T-cell (primary cell): ENCODE measurements around the gene ZNF418. TPM values are rescaled to one million over a fixed set of nuclear protein-coding genes. Genes with fewer than 3 reads are reported as not detected.
A peak's percentile ranks its signal among the peaks of the same experiment; 100 is the strongest.

Experiments used
- ATAC-seq, 4 experiments: fragments of 200-7000 bp in 3 of 4; fragments of 150-1000 bp in 1 of 4; cut with Tn5 transposase; replicated peaks in 1 of 4; 1 replicate in 3 of 4; 2 replicates in 1 of 4; pipeline ENCODE4 v1.10.0; 2021; ENCODE audit warnings: moderate library complexity in 3 of 4, mild to moderate bottlenecking in 2 of 4, moderate number of reproducible peaks in 1 of 4
- CTCF ChIA-PET, 2 donors: fragments of 300-600 bp; sonication (Branson Sonifier 250); formaldehyde crosslinking; loops; one replicate each; lab custom pipeline; 2022; ENCODE audit warnings: antibody characterized with exemption in 2 of 2; lab: Charles Lee
- POLR2A ChIA-PET, 2 donors: fragments of 300-600 bp; sonication (Branson Sonifier 250); formaldehyde crosslinking; loops; one replicate each; lab custom pipeline; 2022; ENCODE audit warnings: antibody characterized with exemption in 2 of 2; lab: Charles Lee
- DNase-seq, 35 experiments: peaks; one replicate each; pipeline versions ENCODE4 v3.0.0 to v3.0.0-alpha.2; 2013 to 2023
- H3K27ac ChIP-seq: one replicate; pipeline ENCODE4 v1.5.1; 2013; ENCODE audit warnings: low read length
- H3K27me3 ChIP-seq, 2 experiments: replicated peaks in 1 of 2; 1 replicate in 1 of 2; 2 replicates in 1 of 2; pipeline versions ENCODE4 v1.6.1 to v1.7.0; 2013; ENCODE audit warnings: low read length in 1 of 2, mixed read lengths in 1 of 2; ENCODE audit not compliant: control insufficient read depth in 2 of 2, insufficient read depth in 2 of 2; ENCODE audit errors: extremely low read depth in 1 of 2
- H3K36me3 ChIP-seq, 2 donors: 1 replicate in 1 of 2; 2 replicates in 1 of 2; pipeline versions ENCODE4 v1.6.1 to v1.7.0; 2013; ENCODE audit warnings: low read length in 1 of 2; ENCODE audit not compliant: control insufficient read depth in 2 of 2, insufficient read depth in 1 of 2; ENCODE audit errors: extremely low read depth in 1 of 2
- H3K4me1 ChIP-seq, 2 experiments: 1 replicate in 1 of 2; 2 replicates in 1 of 2; pipeline versions ENCODE4 v1.6.1 to v1.7.0; 2013; ENCODE audit warnings: low read length in 2 of 2, mixed read lengths in 1 of 2; ENCODE audit not compliant: insufficient read depth in 2 of 2, control insufficient read depth in 1 of 2; ENCODE audit errors: extremely low read depth in 1 of 2
- H3K4me3 ChIP-seq, 2 donors: 1 replicate in 1 of 2; 2 replicates in 1 of 2; pipeline versions ENCODE4 v1.5.1 to v1.7.0; 2013; ENCODE audit warnings: mild to moderate bottlenecking in 2 of 2, low read length in 1 of 2, moderate library complexity in 1 of 2; ENCODE audit not compliant: control insufficient read depth in 1 of 2; ENCODE audit errors: extremely low read depth in 1 of 2
- H3K9me3 ChIP-seq: 2 replicates; pipeline ENCODE4 v1.7.0; 2013
- H3K27ac Mint-ChIP-seq, 2 donors: one replicate each; pipeline ENCODE4 v1.8.0; 2020 to 2021; ENCODE audit warnings: mild to moderate bottlenecking in 2 of 2, mixed read lengths in 2 of 2
- H3K27me3 Mint-ChIP-seq, 2 donors: one replicate each; pipeline ENCODE4 v1.8.0; 2021 to 2022; ENCODE audit warnings: mixed read lengths in 2 of 2
- H3K36me3 Mint-ChIP-seq: one replicate; pipeline ENCODE4 v1.8.0; 2021; ENCODE audit warnings: mixed read lengths
- H3K4me1 Mint-ChIP-seq, 3 donors: one replicate each; pipeline ENCODE4 v1.8.0; 2020 to 2022; ENCODE audit warnings: mixed read lengths in 3 of 3, mild to moderate bottlenecking in 1 of 3
- H3K4me3 Mint-ChIP-seq, 3 donors: one replicate each; pipeline ENCODE4 v1.8.0; 2020 to 2022; ENCODE audit warnings: mild to moderate bottlenecking in 3 of 3, mixed read lengths in 3 of 3, moderate library complexity in 3 of 3
- H3K9me3 Mint-ChIP-seq, 3 donors: one replicate each; pipeline ENCODE4 v1.8.0; 2020 to 2022; ENCODE audit warnings: mixed read lengths in 3 of 3
- WGBS: methylation state at CpG from one replicate; pipeline ENCODE4 v1.1.5; 2013; ENCODE audit warnings: missing lambda C conversion rate; ENCODE audit not compliant: insufficient coverage; 5-methylcytosine and 5-hydroxymethylcytosine counted together
- total RNA-seq, 35 experiments: library from RNA in 6 of 35; stranded (reverse) in 6 of 35; fragments of 120-200 nt in 1 of 35; gene quantifications; one replicate each; pipeline versions ENCODE4 v1.2.1 to v1.2.4 and lab custom pipeline; 2013 to 2026

The ZNF418 gene
- total RNA-seq, 5 donors from 2014 or later (not counting 1 experiment from before 2014, with no cell fraction given): 2.3 to 9.0 (median 6.3) TPM

GRCh38 chr19:57949702-57950101 is 14.5 kb upstream of the ZNF418 start:
- Mint-ChIP-seq H3K4me3 (no peak overlapping the region), H3K9me3 (peaks cover 22 to 35% (median 27%) of the 10 kb centered on the region in 3 donors)
- H3K9me3 ChIP-seq: peaks cover 3% of the 10 kb centered on the region

GRCh38 chr19:57949296-57949695 is 14.1 kb upstream of the ZNF418 start:
- H3K36me3 ChIP-seq: peaks cover 1 to 4% of the 10 kb centered on the region in 2 donors
- Mint-ChIP-seq H3K27ac (no peak overlapping the region), H3K4me3 (no peak overlapping the region), H3K9me3 (peaks cover 18 to 33% (median 27%) of the 10 kb centered on the region in 3 donors), H3K4me1 (peaks cover 19 to 26% (median 22%) of the 10 kb centered on the region in 3 donors), H3K27me3 (no peaks in the 10 kb centered on the region), H3K36me3 (peaks cover 30% of the 10 kb centered on the region)
- H3K4me3 ChIP-seq: no peak overlapping the region
- no peak overlapping the region for H3K27ac ChIP-seq
- ATAC-seq (no peak), DNase-seq (no peak)
- peaks cover 4 to 24% of the 10 kb centered on the region in 2 experiments for H3K4me1 ChIP-seq
- CTCF ChIA-PET: no interaction called here
- peaks cover 0 to 19% of the 10 kb centered on the region in 2 experiments for H3K27me3 ChIP-seq
- 94% methylated on average over 17 of the region's 24 CpGs for WGBS
- peaks cover 3% of the 10 kb centered on the region for H3K9me3 ChIP-seq
- POLR2A ChIA-PET: interaction anchor here in 1 of 2 donors (0.6 kb wide), 1 partner anchor 532 kb away, joined by 3 read pairs; no protein-coding TSS in a partner anchor

More at GRCh38 chr19:57949702-57950101, 14.5 kb upstream of the ZNF418 start:
- Mint-ChIP-seq H3K27ac (no peak overlapping the region), H3K36me3 (peaks cover 28% of the 10 kb centered on the region), H3K4me1 (peaks cover 19 to 23% (median 22%) of the 10 kb centered on the region in 3 donors), H3K27me3 (peaks cover 0 to 3% of the 10 kb centered on the region in 2 donors)
- CTCF ChIA-PET: no interaction called here
- no peak for DNase-seq
- peaks cover 4 to 24% of the 10 kb centered on the region in 2 experiments for H3K4me1 ChIP-seq
- POLR2A ChIA-PET: no interaction called here
- H3K36me3 ChIP-seq: no peaks in the 10 kb centered on the region
- 89% methylated on average over 7 of the region's 12 CpGs for WGBS
- no peak for ATAC-seq
- no peak overlapping the region for H3K4me3 ChIP-seq
- H3K27me3 ChIP-seq: peaks cover 0 to 21% of the 10 kb centered on the region in 2 experiments
- H3K27ac ChIP-seq: no peak overlapping the region

DNA sequence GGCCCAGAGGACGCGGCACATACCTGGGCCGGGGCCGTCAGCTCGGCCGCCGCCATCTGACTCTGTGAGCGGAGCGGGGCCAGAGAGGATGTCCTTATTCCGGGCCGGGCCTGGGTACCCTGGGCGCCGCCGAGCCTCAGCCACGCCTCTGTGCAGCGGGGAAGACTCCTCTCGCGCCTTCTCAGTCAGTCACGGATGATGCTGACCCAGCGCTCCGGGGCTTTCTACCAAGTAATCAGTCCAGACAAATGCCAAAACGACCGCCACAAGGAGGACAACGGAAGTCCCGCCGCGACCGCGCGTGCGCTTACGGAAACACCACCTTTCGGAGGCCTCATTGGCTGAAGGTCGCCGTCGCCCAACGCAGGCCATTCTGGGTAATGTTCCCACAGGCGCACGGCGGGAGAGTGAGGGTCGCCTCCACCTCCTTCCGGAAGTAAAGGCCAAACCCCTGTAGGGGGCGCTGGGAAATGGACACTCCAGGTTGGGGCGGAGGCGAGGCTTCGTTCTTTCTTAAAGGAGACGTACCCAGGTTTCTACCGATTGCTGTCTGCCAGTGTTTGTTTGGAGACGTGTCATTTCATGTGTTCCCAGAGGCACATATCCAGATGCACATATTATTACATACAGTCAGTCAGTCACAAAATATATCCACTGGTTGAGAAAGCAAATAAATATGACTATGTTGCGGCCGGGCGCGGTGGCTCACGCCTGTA is 12.4 kb upstream of the ZNF418 start, which contains the start of gene ZNF256:
ZNF256 (minus strand) TSS at position 288 of the 716 bp plus-strand sequence; CDS start at position 56, 232 bp downstream.
- peak within 1 kb of the TSS; percentile 87 to 92 for H3K27ac Mint-ChIP-seq
- H3K4me1 Mint-ChIP-seq: peaks cover 19 to 27% (median 22%) of the 10 kb centered on the region in 3 donors
- peaks cover 26 to 45% (median 44%) of the 10 kb centered on the region in 3 donors for H3K9me3 Mint-ChIP-seq
- WGBS: 1% methylated on average over 48 of the region's 54 CpGs
- ATAC-seq (peak; percentile 94 to 97 (median 96)), DNase-seq (peak; percentile 55 to 87 (median 71))
- peaks cover 3% of the 10 kb centered on the region for H3K9me3 ChIP-seq
- peaks cover 4 to 24% of the 10 kb centered on the region in 2 experiments for H3K4me1 ChIP-seq
- H3K36me3 ChIP-seq: peaks cover 18% of the 10 kb centered on the region in 2 donors
- H3K36me3 Mint-ChIP-seq: peaks cover 47% of the 10 kb centered on the region
- POLR2A ChIA-PET: no interaction called here
- H3K27me3 ChIP-seq: peaks cover 0 to 7% of the 10 kb centered on the region in 2 experiments
- no peaks in the 10 kb centered on the region for H3K27me3 Mint-ChIP-seq
- CTCF ChIA-PET: no interaction called here
- peak within 1 kb of the TSS; percentile 81 for H3K27ac ChIP-seq
- H3K4me3 Mint-ChIP-seq: peak within 1 kb of the TSS; percentile 92 to 96 (median 93)
- H3K4me3 ChIP-seq: peak within 1 kb of the TSS; percentile 78 to 82

DNA sequence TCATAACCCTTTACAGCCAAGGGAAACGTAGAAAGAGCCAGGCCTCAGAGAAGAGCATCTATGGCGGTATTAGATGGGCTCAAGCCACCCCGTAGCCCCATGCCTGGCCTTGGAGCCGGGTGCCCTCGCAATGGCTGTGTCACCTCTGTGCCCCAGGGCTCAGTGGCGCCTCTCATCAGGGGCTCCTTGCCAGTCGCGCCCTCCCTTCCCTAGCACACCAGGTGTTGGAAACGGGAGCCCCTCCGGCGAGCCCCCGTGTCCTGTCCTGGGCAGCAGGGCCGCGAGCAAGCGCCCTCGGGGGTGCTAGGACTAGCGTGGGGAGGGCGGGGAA is 11.9 kb upstream of the ZNF418 start:
- Mint-ChIP-seq H3K36me3 (peaks cover 52% of the 10 kb centered on the region), H3K27me3 (no peaks in the 10 kb centered on the region), H3K27ac (peak overlapping the region; percentile 1 to 87), H3K9me3 (peaks cover 27 to 50% (median 49%) of the 10 kb centered on the region in 3 donors), H3K4me1 (peaks cover 19 to 27% (median 22%) of the 10 kb centered on the region in 3 donors), H3K4me3 (peak overlapping the region; percentile 92 to 96 (median 93))
- ChIA-PET CTCF (no interaction called here), POLR2A (no interaction called here)
- peaks cover 4 to 24% of the 10 kb centered on the region in 2 experiments for H3K4me1 ChIP-seq
- WGBS: 3% methylated on average over 14 of the region's 18 CpGs
- peaks cover 22 to 23% of the 10 kb centered on the region in 2 donors for H3K36me3 ChIP-seq
- peak in 5 of 35 experiments; percentile 0 to 17 (median 1) for DNase-seq
- ATAC-seq: no peak
- peak overlapping the region; percentile 78 to 82 for H3K4me3 ChIP-seq
- peaks cover 8% of the 10 kb centered on the region for H3K9me3 ChIP-seq
- peaks cover 0 to 7% of the 10 kb centered on the region in 2 experiments for H3K27me3 ChIP-seq
- peak overlapping the region; percentile 81 for H3K27ac ChIP-seq

GRCh38 chr19:57946316-57946715 is 11.1 kb upstream of the ZNF418 start:
- peak overlapping the region; percentile 1 to 62 for H3K27ac Mint-ChIP-seq
- H3K27me3 Mint-ChIP-seq: no peaks in the 10 kb centered on the region
- peaks cover 19 to 27% (median 22%) of the 10 kb centered on the region in 3 donors for H3K4me1 Mint-ChIP-seq
- 52% methylated on average over 2 of the region's 2 CpGs for WGBS
- POLR2A ChIA-PET: no interaction called here
- H3K9me3 Mint-ChIP-seq: peaks cover 33 to 55% (median 53%) of the 10 kb centered on the region in 3 donors
- peak overlapping the region; percentile 92 to 96 (median 93) for H3K4me3 Mint-ChIP-seq
- ATAC-seq: no peak
- peaks cover 58% of the 10 kb centered on the region for H3K36me3 Mint-ChIP-seq
- CTCF ChIA-PET: no interaction called here
- peaks cover 4 to 24% of the 10 kb centered on the region in 2 experiments for H3K4me1 ChIP-seq
- peaks cover 15% of the 10 kb centered on the region for H3K9me3 ChIP-seq
- peaks cover 26 to 31% of the 10 kb centered on the region in 2 donors for H3K36me3 ChIP-seq
- peaks cover 0 to 7% of the 10 kb centered on the region in 2 experiments for H3K27me3 ChIP-seq
- peak overlapping the region; percentile 81 for H3K27ac ChIP-seq
- DNase-seq: no peak
- peak overlapping the region in 1 of 2 donors; percentile 78 for H3K4me3 ChIP-seq

GRCh38 chr19:57941593-57941992 is 6.4 kb upstream of the ZNF418 start:
- ATAC-seq (no peak), DNase-seq (no peak)
- POLR2A ChIA-PET: no interaction called here
- Histone ChIP-seq H3K36me3 (peaks cover 29 to 38% of the 10 kb centered on the region in 2 donors), H3K4me1 (peaks cover 0 to 8% of the 10 kb centered on the region in 2 experiments), H3K4me3 (peak overlapping the region in 1 of 2 donors; percentile 17), H3K27me3 (no peaks in the 10 kb centered on the region), H3K27ac (no peak overlapping the region), H3K9me3 (peaks cover 20% of the 10 kb centered on the region)
- Mint-ChIP-seq H3K4me3 (no peak overlapping the region), H3K27me3 (no peaks in the 10 kb centered on the region), H3K36me3 (peaks cover 86% of the 10 kb centered on the region), H3K27ac (no peak overlapping the region), H3K4me1 (peaks cover 11 to 17% (median 12%) of the 10 kb centered on the region in 3 donors), H3K9me3 (peaks cover 33 to 70% (median 64%) of the 10 kb centered on the region in 3 donors)
- no CpG with 5 or more reads among the region's 3 CpGs for WGBS
- CTCF ChIA-PET: no interaction called here
